ENCODE results near the gene MYO15B. TPM values are rescaled to one million over a fixed set of nuclear protein-coding genes. Genes with fewer than 3 reads are reported as not detected.

The MYO15B gene
- total RNA-seq, 1 donor from 2014 or later: 337 TPM

- H3K27ac Mint-ChIP-seq: no peak overlapping the region
- H3K9me3 Mint-ChIP-seq (ENCODE audit: low read depth): no peaks in the 10 kb centered on the region
- H3K4me3 Mint-ChIP-seq (ENCODE audit: low read depth): no peak overlapping the region
- no peak for TF ChIP-seq CTCF (IDR thresholded peaks at IDR 0.05; ENCODE audit: unreplicated experiment)
- DNase-seq (ENCODE audit: low spot score, unreplicated experiment): no peak
- H3K4me1 Mint-ChIP-seq (ENCODE audit: low read depth): peaks cover under 1% of the 10 kb centered on the region
- H3K27me3 Mint-ChIP-seq: no peaks in the 10 kb centered on the region
- H3K36me3 Mint-ChIP-seq (ENCODE audit: insufficient read depth): peaks cover 9% of the 10 kb centered on the region
Measured at GRCh38 chr17:75573540-75573957, 14.1 kb upstream of the MYO15B start.

GRCh38 chr17:75573994-75574393 is 13.6 kb upstream of the MYO15B start:
- Mint-ChIP-seq H3K36me3 (ENCODE audit: insufficient read depth) (peaks cover 10% of the 10 kb centered on the region), H3K4me1 (ENCODE audit: low read depth) (peaks cover 3% of the 10 kb centered on the region), H3K9me3 (ENCODE audit: low read depth) (no peaks in the 10 kb centered on the region), H3K27ac (peak overlapping the region; percentile 64), H3K4me3 (ENCODE audit: low read depth) (no peak overlapping the region), H3K27me3 (no peaks in the 10 kb centered on the region)
- no peak for TF ChIP-seq CTCF (IDR thresholded peaks at IDR 0.05; ENCODE audit: unreplicated experiment)
- no peak for DNase-seq (ENCODE audit: low spot score, unreplicated experiment)

GRCh38 chr17:75574404-75575036 is 13.1 kb upstream of the MYO15B start:
- TF ChIP-seq CTCF (IDR thresholded peaks at IDR 0.05; ENCODE audit: unreplicated experiment): no peak
- peaks cover 3% of the 10 kb centered on the region for H3K4me1 Mint-ChIP-seq (ENCODE audit: low read depth)
- H3K36me3 Mint-ChIP-seq (ENCODE audit: insufficient read depth): peaks cover 10% of the 10 kb centered on the region
- H3K9me3 Mint-ChIP-seq (ENCODE audit: low read depth): no peaks in the 10 kb centered on the region
- H3K27ac Mint-ChIP-seq: no peak overlapping the region
- H3K4me3 Mint-ChIP-seq (ENCODE audit: low read depth): no peak overlapping the region
- H3K27me3 Mint-ChIP-seq: no peaks in the 10 kb centered on the region
- no peak for DNase-seq (ENCODE audit: low spot score, unreplicated experiment)

GRCh38 chr17:75575197-75575596 is 12.4 kb upstream of the MYO15B start:
- Mint-ChIP-seq H3K9me3 (ENCODE audit: low read depth) (no peaks in the 10 kb centered on the region), H3K36me3 (ENCODE audit: insufficient read depth) (peaks cover 10% of the 10 kb centered on the region), H3K27ac (no peak overlapping the region), H3K4me3 (ENCODE audit: low read depth) (no peak overlapping the region), H3K4me1 (ENCODE audit: low read depth) (peaks cover 3% of the 10 kb centered on the region), H3K27me3 (no peaks in the 10 kb centered on the region)
- no peak for TF ChIP-seq CTCF (IDR thresholded peaks at IDR 0.05; ENCODE audit: unreplicated experiment)
- no peak for DNase-seq (ENCODE audit: low spot score, unreplicated experiment)

GRCh38 chr17:75575728-75576127 is 11.9 kb upstream of the MYO15B start:
- DNase-seq (ENCODE audit: low spot score, unreplicated experiment): no peak
- Mint-ChIP-seq H3K27ac (no peak overlapping the region), H3K27me3 (no peaks in the 10 kb centered on the region), H3K4me3 (ENCODE audit: low read depth) (no peak overlapping the region), H3K36me3 (ENCODE audit: insufficient read depth) (peaks cover 10% of the 10 kb centered on the region), H3K9me3 (ENCODE audit: low read depth) (no peaks in the 10 kb centered on the region), H3K4me1 (ENCODE audit: low read depth) (peaks cover 3% of the 10 kb centered on the region)
- no peak for TF ChIP-seq CTCF (IDR thresholded peaks at IDR 0.05; ENCODE audit: unreplicated experiment)
